Suprapubic skin (tissue), 4 donors: Measurements from ENCODE around the gene PSMD7. TPM values are rescaled to one million over a fixed set of nuclear protein-coding genes. Genes with fewer than 3 reads are reported as not detected.

ENCODE experiments used
- DNase-seq, 2 donors: peaks; one replicate each; pipeline ENCODE4 v3.0.0-alpha.2; 2019; ENCODE audit warnings: low spot score in 2 of 2
- H3K27ac ChIP-seq: fragments of 200-600 bp; sonication (generic); one replicate; pipeline ENCODE4 v1.5.1; 2019
- H3K27me3 ChIP-seq: fragments of 200-600 bp; sonication (generic); one replicate; pipeline ENCODE4 v1.5.1; 2019
- H3K36me3 ChIP-seq: fragments of 200-600 bp; sonication (generic); one replicate; pipeline ENCODE4 v1.5.1; 2019
- H3K4me1 ChIP-seq: fragments of 200-600 bp; sonication (generic); one replicate; pipeline ENCODE4 v1.5.1; 2019
- H3K4me3 ChIP-seq: fragments of 200-600 bp; sonication (generic); one replicate; pipeline ENCODE4 v1.5.1; 2019; ENCODE audit warnings: mild to moderate bottlenecking
- H3K9me3 ChIP-seq: fragments of 200-600 bp; sonication (generic); one replicate; pipeline ENCODE4 v1.5.1; 2019
- CTCF ChIP-seq, 2 donors: fragments of 200-600 bp in 1 of 2; fragments of 450-650 bp in 1 of 2; sonication (generic) in 1 of 2; IDR thresholded peaks; one replicate each; pipeline ENCODE4 v1.5.1; 2016 to 2019; ENCODE audit warnings: antibody characterized with exemption in 2 of 2, mild to moderate bottlenecking in 1 of 2, moderate library complexity in 1 of 2
- EP300 ChIP-seq: sonication (generic); formaldehyde crosslinking; IDR thresholded peaks from one replicate; pipeline ENCODE4 v1.6.1; 2017; ENCODE audit warnings: antibody characterized with exemption
- POLR2A ChIP-seq, 2 donors: fragments of 450-650 bp; IDR thresholded peaks; one replicate each; pipeline ENCODE4 v1.6.1; 2017; ENCODE audit warnings: antibody characterized with exemption in 2 of 2, mild to moderate bottlenecking in 2 of 2, moderate library complexity in 2 of 2
- POLR2AphosphoS5 ChIP-seq, 3 donors: sonication (generic); formaldehyde crosslinking; IDR thresholded peaks; one replicate each; pipeline ENCODE4 v1.6.1; 2017; ENCODE audit warnings: antibody characterized with exemption in 3 of 3
- WGBS: methylation state at CpG from one replicate; pipeline ENCODE4 v1.1.5; 2018; 5-methylcytosine and 5-hydroxymethylcytosine counted together
- total RNA-seq, 4 donors: library from RNA; depleted of rRNA; stranded (reverse); fragments of >200 nt; gene quantifications; one replicate each; pipeline ENCODE4 v1.1.0, GENCODE V29; 2016

The PSMD7 gene
- total RNA-seq, 4 donors from 2014 or later: 55.8 to 81.2 (median 77.0) TPM

DNA sequence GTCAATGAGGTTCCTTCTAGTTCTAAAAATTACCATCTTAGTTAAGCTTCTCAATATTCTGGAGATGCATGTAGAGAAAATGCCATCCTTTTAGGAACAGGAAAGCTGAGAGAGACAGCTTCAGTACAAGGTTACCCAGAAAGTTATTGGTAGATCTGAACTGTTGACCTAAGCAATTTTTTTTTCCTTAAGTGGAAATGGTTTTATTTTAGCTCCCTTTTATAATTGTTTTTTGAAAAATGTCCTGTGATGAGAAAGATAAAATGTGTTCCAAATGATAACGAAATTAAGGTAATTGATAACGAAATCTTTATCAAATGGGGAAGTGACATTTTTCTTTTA, 8.2 kb downstream of the PSMD7 start:
- Histone ChIP-seq H3K4me3 (no peak overlapping the region), H3K27ac (no peak overlapping the region), H3K36me3 (peaks cover 80% of the 10 kb centered on the region), H3K27me3 (no peaks in the 10 kb centered on the region), H3K4me1 (peaks cover under 1% of the 10 kb centered on the region), H3K9me3 (no peaks in the 10 kb centered on the region)
- peak in 1 of 2 donors; percentile 1 for TF ChIP-seq CTCF (IDR thresholded peaks at IDR 0.05)
- no peak for TF ChIP-seq EP300
- no peak for DNase-seq
- 86% methylated on average over 2 of the region's 2 CpGs for WGBS

DNA sequence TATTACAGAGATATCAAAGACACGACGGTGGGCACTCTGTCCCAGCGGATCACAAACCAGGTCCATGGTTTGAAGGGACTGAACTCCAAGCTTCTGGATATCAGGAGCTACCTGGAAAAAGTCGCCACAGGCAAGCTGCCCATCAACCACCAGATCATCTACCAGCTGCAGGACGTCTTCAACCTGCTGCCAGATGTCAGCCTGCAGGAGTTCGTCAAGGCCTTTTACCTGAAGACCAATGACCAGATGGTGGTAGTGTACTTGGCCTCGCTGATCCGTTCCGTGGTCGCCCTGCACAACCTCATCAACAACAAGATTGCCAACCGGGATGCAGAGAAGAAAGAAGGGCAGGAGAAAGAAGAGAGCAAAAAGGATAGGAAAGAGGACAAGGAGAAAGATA, 8.7 kb downstream of the PSMD7 start:
- Histone ChIP-seq H3K4me1 (no peaks in the 10 kb centered on the region), H3K4me3 (no peak overlapping the region), H3K9me3 (no peaks in the 10 kb centered on the region), H3K36me3 (peaks cover 75% of the 10 kb centered on the region), H3K27ac (no peak overlapping the region), H3K27me3 (no peaks in the 10 kb centered on the region)
- 81% methylated on average over 11 of the region's 11 CpGs for WGBS
- no peak for TF ChIP-seq CTCF (IDR thresholded peaks at IDR 0.05)
- no peak for TF ChIP-seq EP300
- TF ChIP-seq POLR2AphosphoS5 (IDR thresholded peaks at IDR 0.05): no peak
- peak in 1 of 2 donors; percentile 67 for DNase-seq

GRCh38 chr16:74305978-74306784, 9.6 kb downstream of the PSMD7 start:
- H3K4me3 ChIP-seq: no peak overlapping the region
- no peaks in the 10 kb centered on the region for H3K27me3 ChIP-seq
- H3K27ac ChIP-seq: no peak overlapping the region
- TF ChIP-seq POLR2AphosphoS5 (IDR thresholded peaks at IDR 0.05): no peak
- no peak for TF ChIP-seq EP300
- no peak for TF ChIP-seq CTCF (IDR thresholded peaks at IDR 0.05)
- no peak for TF ChIP-seq POLR2A (IDR thresholded peaks at IDR 0.05)
- peaks cover 66% of the 10 kb centered on the region for H3K36me3 ChIP-seq
- no peaks in the 10 kb centered on the region for H3K4me1 ChIP-seq
- peak in 1 of 2 donors; percentile 3 for DNase-seq
- no peaks in the 10 kb centered on the region for H3K9me3 ChIP-seq
- 65% methylated on average over 8 of the region's 8 CpGs for WGBS

DNA sequence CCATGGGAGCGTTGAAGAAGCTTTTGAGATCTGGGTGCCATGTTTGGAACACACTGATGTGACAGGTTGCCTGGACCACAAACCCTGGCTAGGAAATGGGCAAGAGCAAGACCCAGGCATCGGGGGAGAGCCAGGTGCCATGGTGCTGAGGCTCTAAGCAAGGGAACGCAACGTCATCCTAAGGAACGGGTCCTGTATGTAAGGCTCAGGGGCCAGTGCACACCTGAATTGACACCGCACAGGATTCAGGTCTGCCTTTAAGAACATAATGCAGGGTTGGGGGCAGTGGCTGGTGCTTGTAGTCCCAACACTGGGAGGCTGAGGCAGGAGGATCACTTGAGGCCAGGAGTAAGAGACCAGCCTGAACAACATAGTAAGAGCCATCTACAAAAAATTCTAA, 10.8 kb downstream of the PSMD7 start:
- peak in 1 of 2 donors; percentile 59 for DNase-seq
- Histone ChIP-seq H3K4me3 (no peak overlapping the region), H3K36me3 (peaks cover 54% of the 10 kb centered on the region)

More for the DNA sequence above, 10.8 kb downstream of the PSMD7 start:
- Histone ChIP-seq H3K9me3 (no peaks in the 10 kb centered on the region), H3K27me3 (no peaks in the 10 kb centered on the region), H3K27ac (no peak overlapping the region), H3K4me1 (no peaks in the 10 kb centered on the region)
- TF ChIP-seq EP300 (no peak), POLR2A (IDR thresholded peaks at IDR 0.05) (no peak), CTCF (IDR thresholded peaks at IDR 0.05) (no peak), POLR2AphosphoS5 (IDR thresholded peaks at IDR 0.05) (no peak)
- WGBS: 97% methylated on average over 6 of the region's 6 CpGs
